ENCODE data around the gene AXIN2.
A peak's percentile ranks its signal among the peaks of the same experiment; 100 is the strongest.
"Not testable (repeated sequence)": the region's sequence is repeated elsewhere in the genome, so short reads cannot be mapped to it uniquely, and the experiment has no call there.

Gene AXIN2

GRCh38 chr17:65536573-65537342 is 24.7 kb downstream of the AXIN2 start:
- DNase-seq (ENCODE audit: low read depth) = no peak

- peak; percentile 31 for DNase-seq (ENCODE audit: low read depth)
These were observed 25.5 kb downstream of the AXIN2 start for GRCh38 chr17:65535777-65536572.

GRCh38 chr17:65533852-65534457 is 27.5 kb downstream of the AXIN2 start:
- DNase-seq (ENCODE audit: low read depth) = no peak

GRCh38 chr17:65533056-65533745 is 28.2 kb downstream of the AXIN2 start:
- DNase-seq (ENCODE audit: low read depth) = no peak

- no peak for DNase-seq (ENCODE audit: low read depth)
These were observed 29.2 kb downstream of the AXIN2 start for GRCh38 chr17:65532101-65532890.

GRCh38 chr17:65531256-65532100 is 30.0 kb downstream of the AXIN2 start:
- DNase-seq (ENCODE audit: low read depth) = peak; percentile 64

GRCh38 chr17:65530523-65531255 is 30.8 kb downstream of the AXIN2 start:
- DNase-seq (ENCODE audit: low read depth) = no peak

GRCh38 chr17:65529761-65530522 is 31.5 kb downstream of the AXIN2 start:
- DNase-seq (ENCODE audit: low read depth) = no peak

GRCh38 chr17:65529040-65529633 is 32.3 kb downstream of the AXIN2 start:
- no peak for DNase-seq (ENCODE audit: low read depth)

- DNase-seq (ENCODE audit: low read depth) = no peak
These were observed 33.4 kb downstream of the AXIN2 start for GRCh38 chr17:65527857-65528591.

- DNase-seq (ENCODE audit: low read depth) = no peak
These were observed 34.1 kb downstream of the AXIN2 start for GRCh38 chr17:65527381-65527780.

- DNase-seq (ENCODE audit: low read depth) = not testable (repeated sequence)
These were observed 34.6 kb downstream of the AXIN2 start for GRCh38 chr17:65526854-65527253.

GRCh38 chr17:65523853-65524664 is 37.4 kb downstream of the AXIN2 start:
- no peak for DNase-seq (ENCODE audit: low read depth)

GRCh38 chr17:65523411-65523810 is 38.0 kb downstream of the AXIN2 start:
- DNase-seq (ENCODE audit: low read depth) = no peak

GRCh38 chr17:65522751-65523404 is 38.6 kb downstream of the AXIN2 start:
- DNase-seq (ENCODE audit: low read depth) = no peak

GRCh38 chr17:65519462-65519861 is 42.0 kb downstream of the AXIN2 start:
- no peak for DNase-seq (ENCODE audit: low read depth)

- peak; percentile 63 for DNase-seq (ENCODE audit: low read depth)
These were observed 43.2 kb downstream of the AXIN2 start for GRCh38 chr17:65518256-65518655.

All from EH (cell line).